SU-DHL-6 (cell line): ENCODE data around the gene PDE4D.

ENCODE experiments used
- H2AFZ ChIP-seq: fragments of 200-600 bp; sonication (generic); 2 replicates; pipeline ENCODE4 v1.6.1; 2014; ENCODE audit warnings: low read depth, mild to moderate bottlenecking, moderate library complexity, mixed read lengths, antibody characterized with exemption, low read length; ENCODE audit not compliant: severe bottlenecking
- H3F3A ChIP-seq: fragments of 200-600 bp; shearing (Covaris generic); 2 replicates; pipeline ENCODE4 v1.6.0; 2016; ENCODE audit warnings: antibody characterized with exemption, mild to moderate bottlenecking; ENCODE audit not compliant: insufficient read depth
- H3K27ac ChIP-seq: fragments of 200-600 bp; sonication (generic); 2 replicates; pipeline ENCODE4 v1.5.1; 2016; ENCODE audit warnings: low read depth, mild to moderate bottlenecking, low read length, moderate library complexity, mixed read lengths
- H3K27me3 ChIP-seq: fragments of 200-600 bp; sonication (generic), shearing (Covaris generic); 2 replicates; pipeline ENCODE4 v1.6.0; 2014; ENCODE audit warnings: mild to moderate bottlenecking, low read length
- H3K36me3 ChIP-seq: fragments of 200-600 bp; sonication (generic); 2 replicates; pipeline ENCODE4 v1.6.1; 2014; ENCODE audit warnings: mild to moderate bottlenecking, low read length, mixed read lengths
- H3K4me2 ChIP-seq: fragments of 300-600, 200-600 bp; shearing (Covaris generic), sonication (generic); 2 replicates; pipeline ENCODE4 v1.6.0; 2014; ENCODE audit warnings: low read length, low read depth, mild to moderate bottlenecking; ENCODE audit not compliant: poor library complexity, severe bottlenecking
- H3K4me3 ChIP-seq: fragments of 200-600 bp; sonication (generic); 2 replicates; pipeline ENCODE4 v1.5.1; 2014; ENCODE audit warnings: antibody characterized with exemption, low read length, mild to moderate bottlenecking, mixed read lengths; ENCODE audit not compliant: insufficient read depth, poor library complexity, severe bottlenecking
- H3K79me2 ChIP-seq: fragments of 200-600 bp; sonication (generic); 2 replicates; pipeline ENCODE4 v1.6.1; 2014; ENCODE audit warnings: mild to moderate bottlenecking, low read length, moderate library complexity; ENCODE audit not compliant: insufficient read depth
- H3K9ac ChIP-seq: fragments of 200-600 bp; sonication (generic); 2 replicates; pipeline ENCODE4 v1.7.0; 2014; ENCODE audit warnings: mild to moderate bottlenecking, low read length
- H3K9me2 ChIP-seq: fragments of 200-600 bp; sonication (generic); replicated peaks from 2 replicates; pipeline ENCODE4 v1.6.1; 2014; ENCODE audit warnings: low read length; ENCODE audit not compliant: insufficient read depth
- H3K9me3 ChIP-seq: fragments of 200-600 bp; sonication (generic); 2 replicates; pipeline ENCODE4 v1.6.1; 2014; ENCODE audit warnings: low read length, mixed read lengths; ENCODE audit not compliant: insufficient read depth
- H4K20me1 ChIP-seq: fragments of 200-600 bp; sonication (generic); 2 replicates; pipeline ENCODE4 v1.6.1; 2014; ENCODE audit warnings: low read depth, mild to moderate bottlenecking, antibody characterized with exemption, low read length, moderate library complexity, mixed read lengths
- EZH2phosphoT487 ChIP-seq: fragments of 200-600 bp; sonication (generic), shearing (Covaris generic); conservative IDR thresholded peaks from 2 replicates; pipeline ENCODE4 v1.6.1; 2018; ENCODE audit warnings: mild to moderate bottlenecking, antibody characterized with exemption, low read length, moderate library complexity, mixed read lengths
- TF ChIP-seq, protein P1 (sequence below): fragments of 200-600 bp; sonication (generic); IDR thresholded peaks from one replicate; pipeline ENCODE4 v1.5.1; 2017; ENCODE audit warnings: antibody characterized with exemption, mild to moderate bottlenecking, low read length, moderate library complexity; ENCODE audit not compliant: insufficient read depth, poor library complexity, severe bottlenecking

Gene PDE4D

GRCh38 chr5:59559323-59559722 is 334.2 kb downstream of the PDE4D start:
- H3K36me3 ChIP-seq: no peaks in the 10 kb centered on the region
- TF ChIP-seq EZH2phosphoT487: no peak
- TF ChIP-seq, protein P1, sequence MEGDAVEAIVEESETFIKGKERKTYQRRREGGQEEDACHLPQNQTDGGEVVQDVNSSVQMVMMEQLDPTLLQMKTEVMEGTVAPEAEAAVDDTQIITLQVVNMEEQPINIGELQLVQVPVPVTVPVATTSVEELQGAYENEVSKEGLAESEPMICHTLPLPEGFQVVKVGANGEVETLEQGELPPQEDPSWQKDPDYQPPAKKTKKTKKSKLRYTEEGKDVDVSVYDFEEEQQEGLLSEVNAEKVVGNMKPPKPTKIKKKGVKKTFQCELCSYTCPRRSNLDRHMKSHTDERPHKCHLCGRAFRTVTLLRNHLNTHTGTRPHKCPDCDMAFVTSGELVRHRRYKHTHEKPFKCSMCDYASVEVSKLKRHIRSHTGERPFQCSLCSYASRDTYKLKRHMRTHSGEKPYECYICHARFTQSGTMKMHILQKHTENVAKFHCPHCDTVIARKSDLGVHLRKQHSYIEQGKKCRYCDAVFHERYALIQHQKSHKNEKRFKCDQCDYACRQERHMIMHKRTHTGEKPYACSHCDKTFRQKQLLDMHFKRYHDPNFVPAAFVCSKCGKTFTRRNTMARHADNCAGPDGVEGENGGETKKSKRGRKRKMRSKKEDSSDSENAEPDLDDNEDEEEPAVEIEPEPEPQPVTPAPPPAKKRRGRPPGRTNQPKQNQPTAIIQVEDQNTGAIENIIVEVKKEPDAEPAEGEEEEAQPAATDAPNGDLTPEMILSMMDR: no peak
- H3K27me3 ChIP-seq: no peaks in the 10 kb centered on the region
- H3K4me3 ChIP-seq: no peak overlapping the region
- no peaks in the 10 kb centered on the region for H4K20me1 ChIP-seq
- no peak overlapping the region for H3K9ac ChIP-seq
- no peaks in the 10 kb centered on the region for H3K9me3 ChIP-seq
- 0 out of 2 replicates have a peak, but pooled peaks cover 3% of the 10 kb centered on the region for H3K9me2 ChIP-seq
- no peak overlapping the region for H3K4me2 ChIP-seq
- H3F3A ChIP-seq: no peaks in the 10 kb centered on the region
- no peak overlapping the region for H3K27ac ChIP-seq
- no peaks in the 10 kb centered on the region for H3K79me2 ChIP-seq
- no peak overlapping the region for H2AFZ ChIP-seq

DNA sequence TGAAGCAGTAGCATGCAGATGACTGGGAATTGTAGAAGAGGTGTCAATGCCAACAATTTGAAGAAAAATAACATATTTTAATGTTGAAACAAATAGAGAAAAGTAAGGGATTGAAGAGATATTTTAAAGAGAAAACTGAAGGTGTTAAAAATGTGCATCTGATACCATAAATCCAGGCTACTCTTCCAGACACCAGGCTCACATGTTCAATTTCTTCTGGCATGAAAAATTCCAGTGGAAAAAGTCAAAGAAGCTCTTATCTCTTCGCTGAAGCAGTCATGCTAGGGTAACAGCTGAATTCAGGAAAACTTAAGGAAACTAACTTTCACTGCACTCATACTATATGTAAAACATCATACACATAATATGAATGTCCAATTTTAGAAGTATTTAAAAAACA is 335.0 kb downstream of the PDE4D start:
- H3K9me2 ChIP-seq: 0 out of 2 replicates have a peak, but pooled peaks cover 3% of the 10 kb centered on the region
- no peaks in the 10 kb centered on the region for H4K20me1 ChIP-seq
- H2AFZ ChIP-seq: no peak overlapping the region
- H3K27ac ChIP-seq: no peak overlapping the region
- TF ChIP-seq, protein P1: no peak
- no peak for TF ChIP-seq EZH2phosphoT487
- no peaks in the 10 kb centered on the region for H3K79me2 ChIP-seq
- H3K4me3 ChIP-seq: no peak overlapping the region
- H3K9ac ChIP-seq: no peak overlapping the region
- no peaks in the 10 kb centered on the region for H3K9me3 ChIP-seq
- H3K36me3 ChIP-seq: no peaks in the 10 kb centered on the region
- H3K27me3 ChIP-seq: no peaks in the 10 kb centered on the region
- H3K4me2 ChIP-seq: no peak overlapping the region
- H3F3A ChIP-seq: no peaks in the 10 kb centered on the region

GRCh38 chr5:59557572-59557971 is 336.0 kb downstream of the PDE4D start:
- no peak overlapping the region for H3K4me2 ChIP-seq
- no peak overlapping the region for H3K9ac ChIP-seq
- no peaks in the 10 kb centered on the region for H3K79me2 ChIP-seq
- TF ChIP-seq EZH2phosphoT487: no peak
- TF ChIP-seq, protein P1: no peak
- H3K9me3 ChIP-seq: no peaks in the 10 kb centered on the region
- H3K27ac ChIP-seq: no peak overlapping the region
- no peak overlapping the region for H3K4me3 ChIP-seq
- H3F3A ChIP-seq: no peaks in the 10 kb centered on the region
- H3K27me3 ChIP-seq: no peaks in the 10 kb centered on the region
- H3K36me3 ChIP-seq: no peaks in the 10 kb centered on the region
- 0 out of 2 replicates have a peak, but pooled peaks cover 3% of the 10 kb centered on the region for H3K9me2 ChIP-seq
- no peaks in the 10 kb centered on the region for H4K20me1 ChIP-seq
- H2AFZ ChIP-seq: no peak overlapping the region
